Tibial nerve (tissue), 4 donors: ENCODE measurements around the gene PHF11.

Experiments used
- CTCF ChIP-seq, 5 experiments: fragments of 200-600 bp in 3 of 5; fragments of 450-650 bp in 2 of 5; sonication (generic) in 3 of 5; IDR thresholded peaks; one replicate each; pipeline ENCODE4 v1.5.1; 2016 to 2019; ENCODE audit warnings: antibody characterized with exemption in 5 of 5, mild to moderate bottlenecking in 3 of 5, moderate library complexity in 2 of 5
- EP300 ChIP-seq, 2 donors: sonication (generic); formaldehyde crosslinking; IDR thresholded peaks; one replicate each; pipeline ENCODE4 v1.6.1; 2017; ENCODE audit warnings: antibody characterized with exemption in 2 of 2, mild to moderate bottlenecking in 1 of 2
- POLR2A ChIP-seq, 2 donors: fragments of 450-650 bp; IDR thresholded peaks; one replicate each; pipeline ENCODE4 v1.6.1; 2017; ENCODE audit warnings: antibody characterized with exemption in 2 of 2, mild to moderate bottlenecking in 2 of 2, moderate library complexity in 2 of 2

DNA sequence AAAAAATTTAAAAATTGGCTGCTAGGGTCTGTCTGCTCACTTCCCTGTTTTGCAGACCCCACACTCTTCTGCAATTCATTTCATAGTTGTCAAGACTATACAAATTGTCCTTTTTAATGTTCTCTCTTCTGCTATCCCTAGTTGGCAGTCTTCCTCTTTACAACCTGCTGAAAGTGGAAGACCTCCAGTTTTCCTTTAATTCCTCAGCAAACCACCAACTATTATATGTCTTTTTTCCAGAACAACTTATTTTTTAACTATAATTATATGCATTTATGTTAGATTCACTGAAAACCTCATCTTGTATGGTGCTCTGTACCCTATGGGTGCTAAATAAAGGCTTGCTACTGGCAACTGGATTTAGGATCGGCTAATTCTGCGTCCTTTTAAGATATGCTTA lies 1.1 kb upstream of the PHF11 start:
- TF ChIP-seq CTCF (IDR thresholded peaks at IDR 0.05) (no peak), POLR2A (IDR thresholded peaks at IDR 0.05) (no peak), EP300 (IDR thresholded peaks at IDR 0.05) (no peak)
